IMR-90 (cell line): ENCODE data around the gene AP2M1. TPM values are rescaled to one million over a fixed set of nuclear protein-coding genes. Genes with fewer than 3 reads are reported as not detected.

Experiments used
- ATAC-seq: fragments of 200-7000 bp; cut with Tn5 transposase; 2 replicates; pipeline ENCODE4 v1.9.1; 2020; ENCODE audit warnings: low read depth, mild to moderate bottlenecking, moderate library complexity
- BruUV-seq: library from RNA; stranded (reverse); fragments of 400-500 nt; replicated peaks from 2 replicates; lab custom pipeline; 2021; lab: Mats Ljungman, UMichigan
- CTCF ChIA-PET: fragments of 300-600 bp; formaldehyde crosslinking; extraction: SDS; loops from one replicate; lab custom pipeline; 2021; ENCODE audit warnings: antibody characterized with exemption; lab: Yijun Ruan, JAX
- POLR2A ChIA-PET: fragments of 300-600 bp; sonication (Branson Sonifier 250); formaldehyde crosslinking; loops from one replicate; lab custom pipeline; 2022; ENCODE audit warnings: antibody characterized with exemption; ENCODE audit not compliant: unreplicated experiment; lab: Charles Lee
- DNase-seq: peaks from one replicate; pipeline ENCODE4 v3.0.0; 2013
- H2AFZ ChIP-seq: replicated peaks from 2 replicates; pipeline ENCODE3; 2013; ENCODE audit warnings: low read length, mild to moderate bottlenecking; ENCODE audit not compliant: poor library complexity
- H2AK5ac ChIP-seq: 2 replicates; pipeline ENCODE4 v1.6.1; 2013; ENCODE audit warnings: low read depth, low read length, inconsistent platforms
- H2AK9ac ChIP-seq: replicated peaks from 2 replicates; pipeline ENCODE3; 2013; ENCODE audit warnings: mild to moderate bottlenecking, low read depth, low read length, moderate library complexity; ENCODE audit not compliant: poor library complexity
- H2BK120ac ChIP-seq: 2 replicates; pipeline ENCODE4 v1.6.1; 2013; ENCODE audit warnings: low read depth, low read length, inconsistent platforms
- H2BK15ac ChIP-seq: 3 replicates; pipeline ENCODE4 v1.6.1; 2013; ENCODE audit warnings: low read depth, low read length, inconsistent platforms
- H2BK20ac ChIP-seq: 2 replicates; pipeline ENCODE4 v1.6.1; 2013; ENCODE audit warnings: low read depth, mild to moderate bottlenecking, inconsistent platforms, low read length, moderate library complexity
- H2BK5ac ChIP-seq: 2 replicates; pipeline ENCODE4 v1.6.1; 2013; ENCODE audit warnings: mild to moderate bottlenecking, low read depth, low read length, inconsistent platforms; ENCODE audit not compliant: poor library complexity, severe bottlenecking
- H3K14ac ChIP-seq: replicated peaks from 2 replicates; pipeline ENCODE4 v1.6.1; 2013; ENCODE audit warnings: low read depth, low read length, inconsistent platforms
- H3K18ac ChIP-seq: 2 replicates; pipeline ENCODE4 v1.6.1; 2013; ENCODE audit warnings: low read depth, low read length, control low read depth
- H3K23ac ChIP-seq: 2 replicates; pipeline ENCODE4 v1.6.1; 2013; ENCODE audit warnings: low read depth, low read length, inconsistent platforms
- H3K27ac ChIP-seq: 2 replicates; pipeline ENCODE4 v1.5.1; 2013; ENCODE audit warnings: mild to moderate bottlenecking, control low read depth, low read length; ENCODE audit not compliant: insufficient read depth
- H3K27me3 ChIP-seq: 2 replicates; pipeline ENCODE4 v1.6.1; 2013; ENCODE audit warnings: low read length; ENCODE audit not compliant: control insufficient read depth, insufficient read depth
- H3K36me3 ChIP-seq: 2 replicates; pipeline ENCODE4 v1.6.1; 2013; ENCODE audit warnings: low read length, mixed read lengths; ENCODE audit not compliant: control insufficient read depth, insufficient read depth
- H3K4ac ChIP-seq: 2 replicates; pipeline ENCODE4 v1.6.1; 2013; ENCODE audit warnings: low read depth, low read length, inconsistent platforms
- H3K4me1 ChIP-seq: 2 replicates; pipeline ENCODE4 v1.6.1; 2013; ENCODE audit warnings: low read length, mixed read lengths; ENCODE audit not compliant: control insufficient read depth, insufficient read depth
- H3K4me2 ChIP-seq: 2 replicates; pipeline ENCODE4 v1.6.1; 2013; ENCODE audit warnings: low read depth, mild to moderate bottlenecking, control low read depth, low read length, moderate library complexity
- H3K4me3 ChIP-seq: 2 replicates; pipeline ENCODE4 v1.5.1; 2013; ENCODE audit warnings: low read depth, mild to moderate bottlenecking, control low read depth, low read length, moderate library complexity; ENCODE audit not compliant: insufficient read depth
- H3K56ac ChIP-seq: 2 replicates; pipeline ENCODE4 v1.6.1; 2013; ENCODE audit warnings: low read length, inconsistent platforms; ENCODE audit not compliant: insufficient read depth; ENCODE audit errors: extremely low read depth
- H3K79me1 ChIP-seq, 2 experiments: 2 replicates each; pipeline ENCODE4 v1.6.1; 2013; ENCODE audit warnings: low read length in 2 of 2, inconsistent platforms in 1 of 2, low read depth in 1 of 2
- H3K9ac ChIP-seq: 2 replicates; pipeline ENCODE4 v1.6.1; 2013; ENCODE audit warnings: low read depth, low read length, control low read depth
- H3K9me1 ChIP-seq: 2 replicates; pipeline ENCODE4 v1.6.1; 2013; ENCODE audit warnings: low read length, inconsistent platforms; ENCODE audit not compliant: insufficient read depth
- H3K9me3 ChIP-seq: 2 replicates; pipeline ENCODE4 v1.6.1; 2013; ENCODE audit warnings: low read length; ENCODE audit not compliant: control insufficient read depth, insufficient read depth
- H4K20me1 ChIP-seq: 2 replicates; pipeline ENCODE4 v1.6.1; 2013; ENCODE audit warnings: low read length, inconsistent platforms; ENCODE audit not compliant: insufficient read depth
- H4K5ac ChIP-seq: 2 replicates; pipeline ENCODE4 v1.6.1; 2013; ENCODE audit warnings: mild to moderate bottlenecking, low read depth, low read length, control low read depth
- H4K8ac ChIP-seq, 2 experiments: 2 replicates each; pipeline ENCODE4 v1.6.1; 2013; ENCODE audit warnings: low read depth in 2 of 2, low read length in 2 of 2, control low read depth in 1 of 2, inconsistent platforms in 1 of 2
- H4K91ac ChIP-seq: 2 replicates; pipeline ENCODE4 v1.6.1; 2013; ENCODE audit warnings: low read depth, low read length, inconsistent platforms; ENCODE audit not compliant: insufficient read depth
- CEBPB ChIP-seq: IDR thresholded peaks from 2 replicates; pipeline ENCODE4 v1.6.1; 2012; ENCODE audit warnings: low read depth, low read length, improper control_type of control experiment
- RFX5 ChIP-seq: IDR thresholded peaks from 2 replicates; pipeline ENCODE4 v1.8.0; 2012; ENCODE audit warnings: low read depth, mild to moderate bottlenecking, low read length, moderate library complexity
- WGBS, 2 experiments: methylation state at CpG; one replicate each; pipeline versions ENCODE4 v1.1.5 to v1.1.7; 2013; ENCODE audit warnings: missing lambda C conversion rate in 2 of 2; ENCODE audit not compliant: insufficient read length in 1 of 2; ENCODE audit errors: extremely low coverage in 2 of 2; 5-methylcytosine and 5-hydroxymethylcytosine counted together
- dilution Hi-C: fragments of 300-500 bp; cut with HindIII; formaldehyde crosslinking; loops from one replicate; pipeline ENCODE4 v1.14.3; 2018; ENCODE audit warnings: low sequenced_read_pairs; ENCODE audit not compliant: unreplicated experiment
- in situ Hi-C: fragments of 300-500 bp; cut with MboI; formaldehyde crosslinking; loops from 3 replicates; pipeline ENCODE4 v1.14.3; 2019; ENCODE audit warnings: low sequenced_read_pairs, inconsistent platforms, mixed read lengths
- intact Hi-C: fragments of 100-400 bp; cut with micrococcal nuclease; formaldehyde crosslinking; loops from 2 replicates; pipeline ENCODE4 v1.10.0; 2022
- polyA plus RNA-seq, 3 experiments: library from polyadenylated mRNA; depleted of rRNA; stranded (reverse); fragments of >200 nt; gene quantifications; 2 replicates each; pipeline ENCODE4 v1.2.3, GENCODE V29; 2012; ENCODE audit warnings: low replicate concordance in 1 of 3
- total RNA-seq: library from RNA; depleted of rRNA; stranded (reverse); fragments of >200 nt; gene quantifications from 2 replicates; pipeline ENCODE4 v1.2.3, GENCODE V29; 2012

The AP2M1 gene
- total and polyA plus RNA-seq, 2 of the 4 experiments (the other 2 are of a cell fraction) = 876 to 1,065 TPM

- Histone ChIP-seq H3K4me3 (no peak overlapping the region), H3K27ac (no peak overlapping the region), H2BK5ac (peak overlapping the region; percentile 14), H3K14ac (no peak overlapping the region), H3K36me3 (peaks cover 46% of the 10 kb centered on the region), H3K23ac (no peak overlapping the region), H2BK120ac (no peak overlapping the region), H3K18ac (no peak overlapping the region), H2AK9ac (no peak overlapping the region), H2BK15ac (no peak overlapping the region), H4K5ac (no peak overlapping the region), H4K20me1 (peaks cover 39% of the 10 kb centered on the region), H4K91ac (no peak overlapping the region), H3K9me3 (no peaks in the 10 kb centered on the region), H2AK5ac (no peak overlapping the region), H3K9me1 (peaks cover 27% of the 10 kb centered on the region), H2AFZ (no peak overlapping the region), H2BK20ac (no peak overlapping the region), H3K4me1 (peaks cover 25% of the 10 kb centered on the region), H3K56ac (no peak overlapping the region), H4K8ac (no peak overlapping the region), H3K27me3 (no peaks in the 10 kb centered on the region), H3K9ac (no peak overlapping the region), H3K4ac (no peak overlapping the region), H3K79me1 (peaks cover 15 to 57% of the 10 kb centered on the region in 2 experiments), H3K4me2 (no peak overlapping the region; the same call in 1 of the 2 replicates)
- intact Hi-C loops (no loop called here), dilution Hi-C loops (no loop called here), in situ Hi-C loops (no loop called here)
- WGBS, 2 experiments = 67% methylated on average over 1 of the region's 5 CpGs; no CpG with 5 or more reads in 1 of the 2 experiments
- BruUV-seq = no TSS peak
- ChIA-PET POLR2A (no interaction called here), CTCF (no interaction called here)
- ATAC-seq = no peak
- DNase-seq = peak; percentile 88
- TF ChIP-seq RFX5 (no peak), CEBPB (peak; percentile 36)
These were observed 1.8 kb upstream of the AP2M1 start for GRCh38 chr3:184172681-184173373.
